DND-41 (cell line): Measurements from ENCODE around the gene GRID2.

ENCODE experiments used
- EZH2 ChIP-seq: IDR thresholded peaks from 3 replicates; pipeline ENCODE4 v1.6.1; 2012; ENCODE audit warnings: borderline replicate concordance, low read depth, mild to moderate bottlenecking, moderate library complexity, low read length, inconsistent platforms; ENCODE audit not compliant: severe bottlenecking
- TF ChIP-seq, protein P1 (sequence below): IDR thresholded peaks from 2 replicates; pipeline ENCODE4 v1.5.1; 2012; ENCODE audit warnings: borderline replicate concordance, low read length, moderate library complexity, mild to moderate bottlenecking; ENCODE audit not compliant: poor library complexity, severe bottlenecking; ENCODE audit errors: extremely low read depth

GRCh38 chr4:93212250-93212649 lies 908.5 kb downstream of the GRID2 start:
- TF ChIP-seq, protein P1, sequence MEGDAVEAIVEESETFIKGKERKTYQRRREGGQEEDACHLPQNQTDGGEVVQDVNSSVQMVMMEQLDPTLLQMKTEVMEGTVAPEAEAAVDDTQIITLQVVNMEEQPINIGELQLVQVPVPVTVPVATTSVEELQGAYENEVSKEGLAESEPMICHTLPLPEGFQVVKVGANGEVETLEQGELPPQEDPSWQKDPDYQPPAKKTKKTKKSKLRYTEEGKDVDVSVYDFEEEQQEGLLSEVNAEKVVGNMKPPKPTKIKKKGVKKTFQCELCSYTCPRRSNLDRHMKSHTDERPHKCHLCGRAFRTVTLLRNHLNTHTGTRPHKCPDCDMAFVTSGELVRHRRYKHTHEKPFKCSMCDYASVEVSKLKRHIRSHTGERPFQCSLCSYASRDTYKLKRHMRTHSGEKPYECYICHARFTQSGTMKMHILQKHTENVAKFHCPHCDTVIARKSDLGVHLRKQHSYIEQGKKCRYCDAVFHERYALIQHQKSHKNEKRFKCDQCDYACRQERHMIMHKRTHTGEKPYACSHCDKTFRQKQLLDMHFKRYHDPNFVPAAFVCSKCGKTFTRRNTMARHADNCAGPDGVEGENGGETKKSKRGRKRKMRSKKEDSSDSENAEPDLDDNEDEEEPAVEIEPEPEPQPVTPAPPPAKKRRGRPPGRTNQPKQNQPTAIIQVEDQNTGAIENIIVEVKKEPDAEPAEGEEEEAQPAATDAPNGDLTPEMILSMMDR, result no peak
- no peak for TF ChIP-seq EZH2
